NCI-H345 treated with DMSO at 0.1 percent for 48 hours (cell line): Measurements from ENCODE around the gene HIF1A.

ENCODE experiments used
- DNase-seq: peaks from one replicate; lab custom pipeline; 2025; ENCODE audit not compliant: unreplicated experiment; lab: John Stamatoyannopoulos, UW

HIF1A gene

GRCh38 chr14:61769893-61770292 is 74.6 kb downstream of the HIF1A start:
- no peak for DNase-seq

- no peak for DNase-seq
These were observed 79.5 kb downstream of the HIF1A start for GRCh38 chr14:61774861-61775260.

DNA sequence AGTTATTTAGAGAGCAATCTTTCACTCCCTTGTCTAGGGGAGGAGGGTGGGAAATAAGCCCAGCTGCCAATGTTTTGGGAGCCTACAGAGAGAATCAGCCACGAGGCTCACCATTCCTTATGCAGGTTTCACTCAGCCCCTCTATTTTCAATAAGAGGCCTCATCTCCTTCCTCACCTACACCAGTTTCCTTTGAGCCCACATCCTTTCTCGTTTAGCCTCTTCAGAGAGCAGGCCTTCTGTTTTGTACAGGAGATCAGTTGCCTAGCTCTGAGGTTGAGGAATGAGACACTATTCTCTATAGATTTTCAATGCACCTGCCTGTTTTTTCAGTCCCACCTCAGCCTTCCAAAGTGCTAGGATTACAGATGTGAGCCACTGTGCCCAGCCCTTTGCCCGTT is 84.8 kb downstream of the HIF1A start:
- DNase-seq = no peak

DNA sequence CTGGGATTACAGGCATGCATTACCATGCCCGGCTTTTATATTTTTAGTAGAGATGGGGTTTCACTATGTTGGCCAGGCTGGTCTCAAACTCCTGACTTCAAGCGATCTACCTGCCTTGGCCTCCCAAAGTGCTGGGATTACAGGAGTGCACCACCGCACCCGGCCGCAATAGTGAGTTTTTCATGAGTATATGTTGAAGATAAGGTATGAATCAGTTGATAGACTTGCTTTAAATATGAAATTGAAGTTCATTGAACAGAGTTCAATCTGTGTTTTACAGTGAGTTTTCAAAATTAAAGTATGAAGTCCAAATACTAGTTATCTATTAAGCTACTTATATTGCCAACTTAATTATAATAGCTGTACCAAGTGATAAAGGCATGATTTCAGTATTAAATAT is 102.0 kb downstream of the HIF1A start:
- DNase-seq = no peak
